Measurements from ENCODE around the gene UVRAG.

The UVRAG gene

DNA sequence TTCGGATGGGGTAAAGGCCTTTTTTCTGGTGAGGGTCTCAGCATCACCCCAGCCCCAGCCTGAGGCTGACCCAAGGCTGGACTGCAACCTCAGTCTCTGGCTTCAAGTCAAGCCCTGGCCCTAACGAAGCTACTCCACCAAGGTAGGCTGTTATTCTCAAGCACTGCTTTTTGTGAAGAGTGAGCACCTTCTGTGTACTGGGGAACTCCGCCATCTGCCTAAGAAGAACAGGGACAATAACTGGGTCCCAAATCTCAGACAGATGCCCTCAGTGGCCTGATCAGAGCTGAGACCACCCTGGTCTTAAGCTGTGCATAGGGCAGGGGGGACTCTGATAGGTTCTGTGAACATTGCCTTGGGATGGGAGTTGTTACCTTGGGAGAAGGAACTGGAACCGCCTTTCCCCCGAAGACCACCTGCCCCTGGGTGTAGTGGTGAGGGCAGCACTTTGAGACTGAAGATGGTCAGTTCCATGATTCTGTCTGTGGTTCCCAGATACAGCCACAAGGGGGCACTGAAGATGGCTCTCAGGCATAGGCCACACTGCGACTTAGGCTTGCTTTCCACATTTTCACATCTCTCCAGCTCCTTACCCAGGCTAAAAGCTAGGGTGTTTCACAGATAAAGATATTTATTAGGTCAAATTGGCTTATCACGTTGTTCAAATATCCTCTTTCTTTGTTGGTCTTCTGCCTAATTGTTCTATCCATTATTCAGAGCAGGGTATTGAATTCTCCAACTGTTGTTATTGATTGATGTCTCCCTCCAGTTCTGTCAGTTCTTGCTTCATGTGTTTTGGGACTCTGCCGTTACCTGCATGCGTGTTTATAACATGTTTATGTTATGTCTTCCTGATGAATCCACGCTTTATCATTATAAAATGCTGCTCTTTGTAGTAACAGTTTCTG is 11.8 kb upstream of the UVRAG start:
- no peaks in the 10 kb centered on the region for H3K27me3 ChIP-seq
- no peak for TF ChIP-seq Cebpa-rat (IDR thresholded peaks at IDR 0.05)
- no peaks in the 10 kb centered on the region for H4K20me1 ChIP-seq
- no peak overlapping the region for H3K27ac ChIP-seq
- H3K36me3 ChIP-seq, result no peaks in the 10 kb centered on the region
- H3K4me2 ChIP-seq, result no peak overlapping the region
- H3K9ac ChIP-seq, result no peak overlapping the region
- H3K9me3 ChIP-seq, result no peaks in the 10 kb centered on the region
- no peak overlapping the region for H3K4me3 ChIP-seq
- H3K4me1 ChIP-seq, result peaks cover 23% of the 10 kb centered on the region

DNA sequence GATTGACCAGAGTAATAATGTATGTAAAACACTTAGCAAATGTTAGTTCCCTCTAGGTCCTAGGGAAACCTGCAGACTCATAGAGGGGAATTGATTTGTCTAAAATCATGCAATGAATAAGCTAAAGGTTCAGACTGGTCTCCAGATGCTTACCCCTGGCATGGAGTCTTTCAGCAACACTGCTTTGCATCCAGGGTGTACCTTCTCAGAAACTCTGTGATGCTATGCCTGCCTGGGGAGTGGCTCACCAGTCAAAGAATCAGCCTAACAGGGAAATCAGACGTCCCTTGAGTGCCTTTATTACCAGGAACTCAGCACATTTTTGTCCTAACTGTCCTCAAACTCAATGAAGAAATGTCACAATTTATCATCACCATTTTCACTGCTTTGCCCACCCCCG is 5.9 kb upstream of the UVRAG start:
- H3K9ac ChIP-seq, result no peak overlapping the region
- H4K20me1 ChIP-seq, result no peaks in the 10 kb centered on the region
- H3K4me3 ChIP-seq, result no peak overlapping the region
- H3K4me2 ChIP-seq, result no peak overlapping the region
- H3K36me3 ChIP-seq, result no peaks in the 10 kb centered on the region
- H3K27me3 ChIP-seq, result no peaks in the 10 kb centered on the region
- peaks cover 7% of the 10 kb centered on the region for H3K4me1 ChIP-seq
- H3K27ac ChIP-seq, result no peak overlapping the region
- no peak for TF ChIP-seq Cebpa-rat (IDR thresholded peaks at IDR 0.05)
- no peaks in the 10 kb centered on the region for H3K9me3 ChIP-seq

DNA sequence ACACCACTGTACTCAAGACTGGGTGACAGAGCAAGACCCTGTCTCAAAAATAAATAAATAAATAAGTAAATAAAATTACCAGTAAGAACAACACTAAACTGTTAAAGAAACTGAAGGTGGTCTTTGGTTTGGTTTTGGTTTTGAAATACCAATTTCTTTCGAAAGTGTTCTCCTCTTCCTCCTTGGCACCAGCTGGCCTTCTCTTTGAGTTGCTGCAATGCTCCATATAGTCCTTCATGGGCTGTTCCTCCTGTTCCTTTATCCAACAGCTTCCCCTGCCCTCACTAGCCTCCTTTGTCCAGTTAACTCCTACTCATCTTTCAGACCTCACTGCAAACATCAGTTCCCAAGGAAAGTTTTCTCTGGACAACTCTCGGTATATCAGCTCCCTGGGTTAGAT is 5.0 kb upstream of the UVRAG start:
- Histone ChIP-seq H3K4me1 (peaks cover 10% of the 10 kb centered on the region), H3K36me3 (no peaks in the 10 kb centered on the region), H3K4me3 (no peak overlapping the region), H3K4me2 (no peak overlapping the region), H4K20me1 (no peaks in the 10 kb centered on the region), H3K27ac (no peak overlapping the region), H3K9ac (no peak overlapping the region), H3K27me3 (no peaks in the 10 kb centered on the region), H3K9me3 (no peaks in the 10 kb centered on the region)
- no peak for TF ChIP-seq Cebpa-rat (IDR thresholded peaks at IDR 0.05)

DNA sequence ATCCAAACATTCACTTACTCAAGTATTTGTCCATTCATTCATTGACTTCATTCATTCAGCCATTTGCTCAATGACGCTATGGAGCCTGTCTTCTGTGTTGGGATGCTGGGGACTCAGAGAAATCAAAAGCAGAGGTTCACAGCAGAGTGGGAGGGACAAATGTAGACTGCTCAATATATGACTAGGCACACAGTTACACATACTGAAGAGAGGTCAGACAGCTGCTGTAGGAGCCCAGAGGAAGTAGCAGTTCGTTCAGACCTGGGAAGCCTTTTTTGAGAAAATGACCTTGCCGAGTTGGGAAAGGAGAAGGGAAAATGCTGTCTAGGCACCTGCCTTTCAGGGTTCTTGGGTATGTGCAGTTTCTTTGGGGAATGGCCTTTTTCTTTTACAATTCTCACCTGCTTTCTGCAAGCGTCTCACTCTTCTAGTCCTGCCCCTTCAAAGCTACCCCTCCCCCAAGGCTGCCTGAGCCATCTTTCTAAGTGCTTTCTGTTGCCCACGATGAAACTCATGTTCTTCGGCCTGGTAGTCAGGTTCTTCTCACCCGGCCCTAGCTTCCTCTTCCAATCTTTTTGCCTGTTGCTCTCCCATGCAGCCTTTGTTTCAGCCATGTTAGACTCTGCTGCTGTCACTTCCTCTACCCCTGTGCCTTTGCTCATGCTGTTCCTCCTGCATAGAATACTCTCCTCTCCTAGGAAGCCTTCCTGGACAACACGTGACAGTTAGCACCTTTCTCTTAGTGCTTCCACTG is 4.2 kb upstream of the UVRAG start:
- no peak overlapping the region for H3K4me3 ChIP-seq
- no peaks in the 10 kb centered on the region for H3K9me3 ChIP-seq
- H3K36me3 ChIP-seq, result no peaks in the 10 kb centered on the region
- no peak overlapping the region for H3K4me2 ChIP-seq
- no peaks in the 10 kb centered on the region for H4K20me1 ChIP-seq
- peaks cover 10% of the 10 kb centered on the region for H3K4me1 ChIP-seq
- no peak for TF ChIP-seq Cebpa-rat (IDR thresholded peaks at IDR 0.05)
- no peak overlapping the region for H3K27ac ChIP-seq
- H3K27me3 ChIP-seq, result no peaks in the 10 kb centered on the region
- no peak overlapping the region for H3K9ac ChIP-seq

DNA sequence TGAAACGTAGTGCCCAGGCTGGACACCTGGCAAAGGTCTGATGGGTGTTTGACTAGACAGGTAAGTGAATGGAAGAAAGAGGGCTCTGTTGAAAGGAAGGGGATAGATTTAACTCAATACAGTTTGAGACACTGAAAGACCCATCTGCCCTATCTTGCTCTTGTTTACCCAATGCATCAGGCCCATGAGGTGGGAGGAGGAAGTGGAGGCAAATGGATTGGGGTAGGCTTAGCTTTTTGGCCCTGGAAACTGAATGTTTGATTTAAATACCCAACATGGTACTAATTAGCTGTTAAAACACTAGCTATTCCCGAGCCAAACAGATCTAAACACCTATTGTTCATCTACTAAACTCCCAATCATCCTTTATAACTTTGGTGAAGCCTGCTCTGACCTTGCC is 3.5 kb upstream of the UVRAG start:
- Histone ChIP-seq H3K4me3 (no peak overlapping the region), H3K4me1 (peaks cover 14% of the 10 kb centered on the region), H3K36me3 (no peaks in the 10 kb centered on the region), H3K9me3 (no peaks in the 10 kb centered on the region), H3K27ac (no peak overlapping the region), H3K4me2 (no peak overlapping the region), H3K9ac (no peak overlapping the region), H4K20me1 (no peaks in the 10 kb centered on the region), H3K27me3 (no peaks in the 10 kb centered on the region)
- TF ChIP-seq Cebpa-rat (IDR thresholded peaks at IDR 0.05), result no peak

DNA sequence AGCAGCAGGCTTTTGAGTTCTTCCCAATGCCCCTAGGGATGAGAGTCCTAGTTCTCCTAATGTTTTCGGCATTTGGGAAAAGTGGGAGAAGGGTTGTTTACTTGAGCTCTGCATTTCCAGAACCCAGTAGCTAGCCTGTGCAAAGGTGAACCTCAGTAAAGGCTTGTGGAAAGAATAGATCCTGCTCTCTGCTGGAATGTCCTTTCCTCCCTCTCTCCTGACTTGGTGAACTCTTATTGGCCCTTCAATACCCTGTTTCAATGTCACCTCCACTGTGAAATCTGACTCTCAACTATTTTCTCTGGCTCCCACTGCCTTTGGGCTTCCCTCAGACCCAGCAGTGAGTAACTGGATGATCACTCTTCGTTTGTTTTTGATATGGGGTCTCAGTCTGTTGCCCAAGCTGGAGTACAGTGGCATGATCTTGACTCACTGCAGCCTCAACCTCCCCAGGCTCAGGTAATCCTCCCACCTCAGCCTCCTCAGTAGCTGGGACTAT is 2.4 kb upstream of the UVRAG start:
- Histone ChIP-seq H3K4me2 (no peak overlapping the region), H3K27me3 (no peaks in the 10 kb centered on the region), H4K20me1 (peaks cover 8% of the 10 kb centered on the region), H3K27ac (no peak overlapping the region), H3K4me3 (no peak overlapping the region), H3K9me3 (no peaks in the 10 kb centered on the region), H3K36me3 (no peaks in the 10 kb centered on the region), H3K9ac (no peak overlapping the region), H3K4me1 (peaks cover 25% of the 10 kb centered on the region)
- TF ChIP-seq Cebpa-rat (IDR thresholded peaks at IDR 0.05), result no peak

DNA sequence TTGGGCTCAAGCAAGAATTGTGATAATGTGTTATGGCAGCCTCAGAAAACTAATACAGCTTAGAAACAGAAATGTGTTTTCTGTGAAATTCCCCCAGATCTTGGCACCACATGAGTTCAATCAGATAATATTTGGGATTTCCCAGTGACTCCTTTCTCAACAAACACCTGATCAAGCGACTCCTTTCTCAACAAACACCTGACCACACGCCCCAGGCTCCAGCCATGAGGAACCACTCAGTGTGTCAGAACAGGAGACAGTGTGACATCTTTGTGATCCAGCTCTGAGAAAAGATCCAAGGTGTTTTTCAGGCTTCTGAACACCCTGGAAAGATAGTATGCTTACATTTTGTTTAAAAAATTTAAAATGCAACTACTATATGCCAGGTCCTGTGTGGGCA is 1.9 kb upstream of the UVRAG start:
- Histone ChIP-seq H3K36me3 (no peaks in the 10 kb centered on the region), H3K27ac (no peak overlapping the region), H3K4me3 (no peak overlapping the region), H4K20me1 (peaks cover 13% of the 10 kb centered on the region), H3K9me3 (no peaks in the 10 kb centered on the region), H3K4me1 (peaks cover 30% of the 10 kb centered on the region), H3K9ac (no peak overlapping the region), H3K27me3 (no peaks in the 10 kb centered on the region), H3K4me2 (no peak overlapping the region)
- TF ChIP-seq Cebpa-rat (IDR thresholded peaks at IDR 0.05), result no peak

DNA sequence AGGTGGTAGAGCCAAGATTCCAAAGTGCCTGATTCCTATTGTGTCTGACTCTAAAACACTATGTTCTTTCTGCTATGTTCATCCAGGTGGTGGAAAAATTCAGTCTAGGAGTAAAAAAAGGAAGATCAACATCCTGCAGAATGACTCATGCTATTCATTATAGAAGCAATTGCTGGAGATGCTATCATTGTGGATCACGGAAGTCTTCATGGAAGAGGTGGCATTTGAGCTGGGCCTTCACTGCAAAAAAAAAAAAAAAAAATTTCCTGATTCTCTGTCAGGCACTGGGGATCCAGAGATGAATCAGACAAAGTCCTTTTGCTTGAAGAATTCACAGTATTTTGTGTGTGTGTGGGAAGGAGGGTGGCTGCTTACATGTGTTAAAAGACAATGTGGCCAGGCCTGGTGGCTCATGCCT is 1.4 kb upstream of the UVRAG start:
- H3K9ac ChIP-seq, result no peak overlapping the region
- no peak overlapping the region for H3K27ac ChIP-seq

DNA sequence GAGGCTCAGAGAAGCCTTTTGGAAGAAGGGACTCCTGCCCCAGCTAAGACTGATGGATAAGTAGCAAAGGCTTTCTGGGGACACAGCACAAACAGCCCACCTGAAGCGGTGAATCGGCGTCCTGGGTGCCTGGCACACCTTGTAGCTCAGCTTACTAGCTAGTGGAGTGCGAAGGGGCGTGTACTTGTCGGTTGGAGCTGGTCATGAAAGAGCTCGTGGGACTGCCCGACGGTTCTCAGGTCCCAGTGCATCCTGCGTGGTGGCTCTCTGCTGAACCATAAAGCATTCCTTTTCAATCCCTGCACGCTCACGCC is 690 bp upstream of the UVRAG start:
- Histone ChIP-seq H3K4me2 (peak overlapping the region; percentile 89), H3K4me1 (peaks cover 30% of the 10 kb centered on the region), H3K9me3 (no peaks in the 10 kb centered on the region), H3K4me3 (peak overlapping the region; percentile 98), H3K27ac (no peak overlapping the region), H3K27me3 (no peaks in the 10 kb centered on the region), H4K20me1 (peaks cover 13% of the 10 kb centered on the region), H3K36me3 (no peaks in the 10 kb centered on the region), H3K9ac (no peak overlapping the region; the same call in 1 of the 2 replicates)
- no peak for TF ChIP-seq Cebpa-rat (IDR thresholded peaks at IDR 0.05)

More for the DNA sequence above, 1.4 kb upstream of the UVRAG start:
- Histone ChIP-seq H3K4me2 (peak overlapping the region; percentile 89), H3K9me3 (no peaks in the 10 kb centered on the region), H4K20me1 (peaks cover 13% of the 10 kb centered on the region), H3K36me3 (no peaks in the 10 kb centered on the region), H3K27me3 (no peaks in the 10 kb centered on the region), H3K4me1 (peaks cover 30% of the 10 kb centered on the region), H3K4me3 (no peak overlapping the region)
- no peak for TF ChIP-seq Cebpa-rat (IDR thresholded peaks at IDR 0.05)

Data from BLaER1 (cell line).